NT2/D1 (cell line): ENCODE results near the gene FAM107B.

Experiments
- SUZ12 ChIP-seq: IDR thresholded peaks from 2 replicates; pipeline ENCODE4 v1.6.1; 2011; ENCODE audit not compliant: insufficient read length, insufficient read depth; ENCODE audit errors: extremely low read depth
- YY1 ChIP-seq: IDR thresholded peaks from 2 replicates; pipeline ENCODE4 v1.6.1; 2011; ENCODE audit not compliant: insufficient read length, insufficient read depth
- ZNF274 ChIP-seq: IDR thresholded peaks from 2 replicates; pipeline ENCODE4 v1.6.1; 2011; ENCODE audit warnings: mild to moderate bottlenecking, low read depth, low read length

GRCh38 chr10:14491811-14492210 lies 282.9 kb downstream of the FAM107B start:
- no peak for TF ChIP-seq SUZ12
- TF ChIP-seq ZNF274, result no peak
- TF ChIP-seq YY1, result no peak
